ENCODE data around the gene AJM1. TPM values are rescaled to one million over a fixed set of nuclear protein-coding genes. Genes with fewer than 3 reads are reported as not detected.

AJM1 gene
- polyA plus RNA-seq, 2 of the 4 experiments (the other 2 are of a cell fraction), result 0.76 to 3.0 TPM

DNA sequence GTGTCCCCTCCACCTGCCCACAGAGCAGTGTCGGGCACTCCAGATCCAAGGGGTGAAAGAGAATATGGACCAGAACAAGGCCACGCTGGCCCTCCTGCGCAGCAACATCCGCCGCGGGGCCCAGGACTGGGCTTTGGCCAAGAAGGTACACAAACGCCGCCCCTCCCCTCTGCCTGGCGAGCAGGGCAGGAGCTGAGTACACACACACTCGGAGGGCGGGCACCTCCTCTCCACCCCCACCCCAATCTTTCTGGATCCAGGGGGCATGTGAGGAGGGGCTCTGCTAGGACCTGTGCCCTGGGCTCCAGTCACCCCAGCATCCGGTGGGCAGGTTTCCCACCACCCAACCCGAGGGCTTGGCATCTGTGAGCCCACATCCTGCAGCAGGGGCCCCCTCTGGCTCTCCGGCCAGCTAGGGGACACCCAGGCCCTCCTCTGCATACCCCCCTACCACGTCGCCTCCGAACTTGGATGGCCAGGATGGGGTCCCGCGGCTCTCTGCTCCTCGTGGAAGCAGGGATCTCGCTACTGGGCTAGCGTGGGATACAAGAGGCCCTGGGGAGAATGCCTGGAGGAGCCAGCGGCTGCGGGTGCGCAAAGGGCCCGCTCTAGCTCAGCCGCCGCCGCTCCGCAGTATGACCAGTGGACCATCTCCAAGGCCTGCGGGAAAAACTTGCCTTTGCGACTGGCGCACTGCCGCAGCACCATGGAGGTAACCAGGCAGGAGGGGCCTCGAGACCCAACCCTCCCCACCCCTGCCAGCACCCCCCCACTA lies 43.0 kb upstream of the AJM1 start:
- DNase-seq (ENCODE audit: low read depth in 1 of 2, low spot score in 1 of 2), result no peak
- CTCF ChIA-PET, result interaction anchor here (1.4 to 9.9 kb wide), 6 partner anchors 7 to 236 kb away, joined by 3 to 110 read pairs (median 7); partner anchors contain the start of genes RABL6 and TMEM141
- Histone ChIP-seq H3K4me1 (peaks cover 21% of the 10 kb centered on the region), H3K9me3 (no peaks in the 10 kb centered on the region), H3K4me3 (peak overlapping the region; percentile 49), H3K4me2 (peak overlapping the region; percentile 97), H3K27ac (peak overlapping the region; percentile 53 to 81)
- ATAC-seq, result peak; percentile 9 to 32; a peak in 5 of 6 replicates
- FAIRE-seq, result no peak
- WGBS (ENCODE audit: missing lambda C conversion rate), result 13% methylated on average over 19 of the region's 35 CpGs
- POLR2A ChIA-PET, result interaction anchor here (0.6 kb wide), 1 partner anchor 174 kb away, joined by 3 read pairs; no protein-coding TSS in a partner anchor
- TF ChIP-seq USF2 (IDR thresholded peaks at IDR 0.05) (no peak), ESRRA (IDR thresholded peaks at IDR 0.05; ENCODE audit: borderline replicate concordance, low read length) (no peak), BHLHE40 (IDR thresholded peaks at IDR 0.05; ENCODE audit: low read depth, low read length) (no peak), RARB (CRISPR knock-in tag; IDR thresholded peaks at IDR 0.05) (no peak), ELK1 (IDR thresholded peaks at IDR 0.05; ENCODE audit: low read depth, low read length) (no peak), RFX5 (IDR thresholded peaks at IDR 0.05) (no peak), ZNF302 (CRISPR knock-in tag; IDR thresholded peaks at IDR 0.05) (no peak), ATOH8 (CRISPR knock-in tag; IDR thresholded peaks at IDR 0.05; ENCODE audit: low read depth) (no peak), POLR2AphosphoS2 (conservative IDR thresholded peaks at IDR 0.05; ENCODE audit: low read length) (no peak), NPAS2 (CRISPR knock-in tag; IDR thresholded peaks at IDR 0.05; ENCODE audit: borderline replicate concordance) (no peak), PBX3 (IDR thresholded peaks at IDR 0.05) (no peak), MAFK (IDR thresholded peaks at IDR 0.05; ENCODE audit: partially characterized antibody) (no peak), HES2 (IDR thresholded peaks at IDR 0.05) (no peak), MYC (IDR thresholded peaks at IDR 0.05; ENCODE audit: borderline replicate concordance, low read length) (no peak), RCOR1 (IDR thresholded peaks at IDR 0.05; ENCODE audit: low read depth, low read length) (no peak), MAZ (IDR thresholded peaks at IDR 0.05; ENCODE audit: borderline replicate concordance, low read depth, low read length) (no peak), HOXB5 (CRISPR knock-in tag; IDR thresholded peaks at IDR 0.05) (no peak), ZFP36 (IDR thresholded peaks at IDR 0.05; ENCODE audit: borderline replicate concordance, partially characterized antibody) (no peak)

- POLR2A ChIA-PET, result interaction anchor here (0.6 to 1.7 kb wide), 4 partner anchors 9 to 173 kb away, joined by 3 to 10 read pairs (median 3); partner anchors contain the start of gene TMEM141
- ATAC-seq (peak; percentile 75 to 79), DNase-seq (ENCODE audit: low read depth in 1 of 2, low spot score in 1 of 2) (peak; percentile 76 to 89), FAIRE-seq (no peak)
- H3K4me2 ChIP-seq, result peak overlapping the region; percentile 97
- peaks cover 21% of the 10 kb centered on the region for H3K4me1 ChIP-seq
- 2% methylated on average over 22 of the region's 63 CpGs for WGBS (ENCODE audit: missing lambda C conversion rate)
- CTCF ChIA-PET, result interaction anchor here (0.7 to 9.9 kb wide), 10 partner anchors 8 to 235 kb away, joined by 3 to 110 read pairs (median 5); partner anchors contain the start of genes AJM1, RABL6 and TMEM141
- H3K9me3 ChIP-seq, result no peaks in the 10 kb centered on the region
- TF ChIP-seq, protein P1, sequence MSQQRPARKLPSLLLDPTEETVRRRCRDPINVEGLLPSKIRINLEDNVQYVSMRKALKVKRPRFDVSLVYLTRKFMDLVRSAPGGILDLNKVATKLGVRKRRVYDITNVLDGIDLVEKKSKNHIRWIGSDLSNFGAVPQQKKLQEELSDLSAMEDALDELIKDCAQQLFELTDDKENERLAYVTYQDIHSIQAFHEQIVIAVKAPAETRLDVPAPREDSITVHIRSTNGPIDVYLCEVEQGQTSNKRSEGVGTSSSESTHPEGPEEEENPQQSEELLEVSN (IDR thresholded peaks at IDR 0.05; ENCODE audit: borderline replicate concordance, low read depth), result peak; percentile 83; the same call in 1 of the 2 replicates
- TF ChIP-seq PHF8 (IDR thresholded peaks at IDR 0.05; ENCODE audit: borderline replicate concordance, low read depth), result no peak
- no peak for TF ChIP-seq HOXA7 (CRISPR knock-in tag; IDR thresholded peaks at IDR 0.05)
- no peak for TF ChIP-seq HES2 (IDR thresholded peaks at IDR 0.05)
- TF ChIP-seq JUN (IDR thresholded peaks at IDR 0.05), result peak in 1 of 2 experiments; percentile 54; a peak in 2 of 5 replicates
- TF ChIP-seq RNF2 (IDR thresholded peaks at IDR 0.05; ENCODE audit: borderline replicate concordance, low read depth), result no peak
- TF ChIP-seq NPAS2 (CRISPR knock-in tag; IDR thresholded peaks at IDR 0.05; ENCODE audit: borderline replicate concordance), result no peak
- TF ChIP-seq POLR2A (IDR thresholded peaks at IDR 0.05; ENCODE audit: low read length), result peak; percentile 47
- TF ChIP-seq MAFK (IDR thresholded peaks at IDR 0.05; ENCODE audit: partially characterized antibody), result no peak
- no peak for TF ChIP-seq CHD4 (IDR thresholded peaks at IDR 0.05; ENCODE audit: borderline replicate concordance)
- TF ChIP-seq, protein P2, sequence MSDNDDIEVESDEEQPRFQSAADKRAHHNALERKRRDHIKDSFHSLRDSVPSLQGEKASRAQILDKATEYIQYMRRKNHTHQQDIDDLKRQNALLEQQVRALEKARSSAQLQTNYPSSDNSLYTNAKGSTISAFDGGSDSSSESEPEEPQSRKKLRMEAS (IDR thresholded peaks at IDR 0.05), result peak; percentile 48
- peak overlapping the region; percentile 53 to 81 for H3K27ac ChIP-seq
- peak overlapping the region; percentile 49 for H3K4me3 ChIP-seq
Observed at GRCh38 chr9:136799854-136800657, 42.2 kb upstream of the AJM1 start.
